Nephron progenitor cell (in vitro differentiated cells): ENCODE measurements around the gene FAM151A.
A peak's percentile ranks its signal among the peaks of the same experiment; 100 is the strongest.

Experiments used
- DNase-seq: peaks from one replicate; pipeline ENCODE4 v3.0.0; 2021
- H3K27ac Mint-ChIP-seq: 2 replicates; pipeline ENCODE4 v1.8.0; 2021; ENCODE audit warnings: mild to moderate bottlenecking, moderate library complexity, mixed read lengths
- H3K27me3 Mint-ChIP-seq: 2 replicates; pipeline ENCODE4 v1.8.0; 2021; ENCODE audit warnings: mild to moderate bottlenecking, low read depth, mixed read lengths; ENCODE audit not compliant: poor library complexity
- H3K36me3 Mint-ChIP-seq: 2 replicates; pipeline ENCODE4 v1.8.0; 2021; ENCODE audit warnings: low read depth, mixed read lengths
- H3K4me1 Mint-ChIP-seq: 2 replicates; pipeline ENCODE4 v1.8.0; 2021; ENCODE audit warnings: mixed read lengths
- H3K4me3 Mint-ChIP-seq: 2 replicates; pipeline ENCODE4 v1.8.0; 2021; ENCODE audit warnings: mild to moderate bottlenecking, moderate library complexity, mixed read lengths
- H3K9me3 Mint-ChIP-seq: 2 replicates; pipeline ENCODE4 v1.8.0; 2021; ENCODE audit warnings: mild to moderate bottlenecking, moderate library complexity, mixed read lengths
- TF ChIP-seq, protein P1 (sequence below): fragments of 200-600 bp; sonication (generic); IDR thresholded peaks from 2 replicates; pipeline ENCODE4 v1.5.0; 2021; ENCODE audit warnings: antibody characterized with exemption

Gene FAM151A

GRCh38 chr1:54575605-54576290, 47.6 kb downstream of the FAM151A start:
- TF ChIP-seq, protein P1, sequence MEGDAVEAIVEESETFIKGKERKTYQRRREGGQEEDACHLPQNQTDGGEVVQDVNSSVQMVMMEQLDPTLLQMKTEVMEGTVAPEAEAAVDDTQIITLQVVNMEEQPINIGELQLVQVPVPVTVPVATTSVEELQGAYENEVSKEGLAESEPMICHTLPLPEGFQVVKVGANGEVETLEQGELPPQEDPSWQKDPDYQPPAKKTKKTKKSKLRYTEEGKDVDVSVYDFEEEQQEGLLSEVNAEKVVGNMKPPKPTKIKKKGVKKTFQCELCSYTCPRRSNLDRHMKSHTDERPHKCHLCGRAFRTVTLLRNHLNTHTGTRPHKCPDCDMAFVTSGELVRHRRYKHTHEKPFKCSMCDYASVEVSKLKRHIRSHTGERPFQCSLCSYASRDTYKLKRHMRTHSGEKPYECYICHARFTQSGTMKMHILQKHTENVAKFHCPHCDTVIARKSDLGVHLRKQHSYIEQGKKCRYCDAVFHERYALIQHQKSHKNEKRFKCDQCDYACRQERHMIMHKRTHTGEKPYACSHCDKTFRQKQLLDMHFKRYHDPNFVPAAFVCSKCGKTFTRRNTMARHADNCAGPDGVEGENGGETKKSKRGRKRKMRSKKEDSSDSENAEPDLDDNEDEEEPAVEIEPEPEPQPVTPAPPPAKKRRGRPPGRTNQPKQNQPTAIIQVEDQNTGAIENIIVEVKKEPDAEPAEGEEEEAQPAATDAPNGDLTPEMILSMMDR = no peak
- H3K36me3 Mint-ChIP-seq = no peaks in the 10 kb centered on the region
- H3K4me1 Mint-ChIP-seq = peaks cover 70% of the 10 kb centered on the region
- no peak overlapping the region for H3K27ac Mint-ChIP-seq
- H3K4me3 Mint-ChIP-seq = no peak overlapping the region
- no peak for DNase-seq
- peaks cover 3% of the 10 kb centered on the region for H3K27me3 Mint-ChIP-seq
- H3K9me3 Mint-ChIP-seq = no peaks in the 10 kb centered on the region

- Mint-ChIP-seq H3K9me3 (no peaks in the 10 kb centered on the region), H3K4me1 (peaks cover 64% of the 10 kb centered on the region), H3K27me3 (peaks cover 4% of the 10 kb centered on the region), H3K36me3 (no peaks in the 10 kb centered on the region), H3K4me3 (no peak overlapping the region), H3K27ac (no peak overlapping the region)
- TF ChIP-seq, protein P1 = no peak
- no peak for DNase-seq
Measured at GRCh38 chr1:54575161-54575560, 48.2 kb downstream of the FAM151A start.

DNA sequence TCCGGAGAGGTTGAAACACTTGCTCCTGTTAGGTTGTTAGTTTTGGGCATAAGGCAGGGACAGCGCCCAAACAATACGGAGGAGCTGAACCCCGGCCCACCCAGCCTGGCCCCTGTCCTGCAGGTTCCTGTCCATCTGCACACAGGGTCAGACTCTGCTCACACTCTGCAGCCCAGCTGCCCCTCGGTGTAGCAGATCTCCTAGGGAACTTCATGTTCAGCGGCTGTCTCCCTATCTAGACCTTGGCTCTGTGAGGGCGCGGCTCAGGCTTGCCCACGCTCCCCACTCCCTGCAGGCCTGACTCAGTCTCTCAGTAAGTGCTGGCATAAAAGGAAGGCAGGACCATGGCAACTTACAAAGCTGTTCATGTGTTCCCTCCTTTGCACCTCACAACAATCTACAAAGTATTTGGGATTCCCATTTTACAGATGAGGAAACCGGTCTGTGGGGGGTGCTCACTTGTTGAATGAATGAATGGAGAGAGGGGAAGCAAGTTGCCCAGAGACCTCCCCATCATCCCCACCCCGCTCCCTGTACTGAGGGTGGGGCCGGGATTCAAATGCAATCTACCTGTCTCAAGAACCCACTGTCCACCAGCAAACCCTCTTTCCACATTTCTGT, 49.1 kb downstream of the FAM151A start:
- no peaks in the 10 kb centered on the region for H3K9me3 Mint-ChIP-seq
- H3K27me3 Mint-ChIP-seq = peaks cover 6% of the 10 kb centered on the region
- TF ChIP-seq, protein P1 = no peak
- DNase-seq = no peak
- H3K4me3 Mint-ChIP-seq = no peak overlapping the region
- no peaks in the 10 kb centered on the region for H3K36me3 Mint-ChIP-seq
- peaks cover 66% of the 10 kb centered on the region for H3K4me1 Mint-ChIP-seq
- H3K27ac Mint-ChIP-seq = no peak overlapping the region

DNA sequence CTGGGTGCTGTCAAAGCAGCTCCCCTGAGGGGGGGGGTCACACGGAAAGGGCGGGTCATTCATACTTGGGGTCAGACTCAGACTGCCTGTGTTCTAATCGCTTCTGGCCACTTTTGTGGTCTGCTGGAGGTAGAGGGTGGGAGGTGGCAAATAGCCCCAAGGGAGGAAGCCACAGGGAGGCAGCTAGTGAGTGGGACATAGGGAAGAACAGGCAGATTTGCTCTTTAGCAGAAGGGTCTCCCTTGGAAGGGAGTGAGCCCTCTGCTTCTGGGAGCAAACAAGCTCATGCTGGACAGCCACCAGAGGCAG, 50.8 kb downstream of the FAM151A start:
- TF ChIP-seq, protein P1 = no peak
- H3K4me1 Mint-ChIP-seq = peaks cover 64% of the 10 kb centered on the region
- no peaks in the 10 kb centered on the region for H3K36me3 Mint-ChIP-seq
- H3K9me3 Mint-ChIP-seq = no peaks in the 10 kb centered on the region
- DNase-seq = no peak
- H3K27ac Mint-ChIP-seq = peak overlapping the region; percentile 79
- H3K4me3 Mint-ChIP-seq = no peak overlapping the region
- H3K27me3 Mint-ChIP-seq = peaks cover 12% of the 10 kb centered on the region

- TF ChIP-seq, protein P1 = no peak
- peaks cover 15% of the 10 kb centered on the region for H3K27me3 Mint-ChIP-seq
- peak; percentile 29 for DNase-seq
- H3K4me1 Mint-ChIP-seq = peaks cover 64% of the 10 kb centered on the region
- peak overlapping the region; percentile 33 for H3K4me3 Mint-ChIP-seq
- H3K9me3 Mint-ChIP-seq = no peaks in the 10 kb centered on the region
- H3K27ac Mint-ChIP-seq = peak overlapping the region; percentile 79
- no peaks in the 10 kb centered on the region for H3K36me3 Mint-ChIP-seq
Measured at GRCh38 chr1:54571803-54572541, 51.4 kb downstream of the FAM151A start.
